GM19467 (cell line): Measurements from ENCODE around the gene RSPH3.
"Not testable (repeated sequence)": the region's sequence is repeated elsewhere in the genome, so short reads cannot be mapped to it uniquely, and the experiment has no call there.

ENCODE experiments used
- ATAC-seq: cut with Tn5 transposase; IDR thresholded peaks from one replicate; pipeline ENCODE4 v1.9.1; 2021; ENCODE audit warnings: mild to moderate bottlenecking, moderate library complexity; ENCODE audit not compliant: unreplicated experiment

The RSPH3 gene, protein sequence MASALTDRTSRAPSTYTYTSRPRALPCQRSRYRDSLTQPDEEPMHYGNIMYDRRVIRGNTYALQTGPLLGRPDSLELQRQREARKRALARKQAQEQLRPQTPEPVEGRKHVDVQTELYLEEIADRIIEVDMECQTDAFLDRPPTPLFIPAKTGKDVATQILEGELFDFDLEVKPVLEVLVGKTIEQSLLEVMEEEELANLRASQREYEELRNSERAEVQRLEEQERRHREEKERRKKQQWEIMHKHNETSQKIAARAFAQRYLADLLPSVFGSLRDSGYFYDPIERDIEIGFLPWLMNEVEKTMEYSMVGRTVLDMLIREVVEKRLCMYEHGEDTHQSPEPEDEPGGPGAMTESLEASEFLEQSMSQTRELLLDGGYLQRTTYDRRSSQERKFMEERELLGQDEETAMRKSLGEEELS

DNA sequence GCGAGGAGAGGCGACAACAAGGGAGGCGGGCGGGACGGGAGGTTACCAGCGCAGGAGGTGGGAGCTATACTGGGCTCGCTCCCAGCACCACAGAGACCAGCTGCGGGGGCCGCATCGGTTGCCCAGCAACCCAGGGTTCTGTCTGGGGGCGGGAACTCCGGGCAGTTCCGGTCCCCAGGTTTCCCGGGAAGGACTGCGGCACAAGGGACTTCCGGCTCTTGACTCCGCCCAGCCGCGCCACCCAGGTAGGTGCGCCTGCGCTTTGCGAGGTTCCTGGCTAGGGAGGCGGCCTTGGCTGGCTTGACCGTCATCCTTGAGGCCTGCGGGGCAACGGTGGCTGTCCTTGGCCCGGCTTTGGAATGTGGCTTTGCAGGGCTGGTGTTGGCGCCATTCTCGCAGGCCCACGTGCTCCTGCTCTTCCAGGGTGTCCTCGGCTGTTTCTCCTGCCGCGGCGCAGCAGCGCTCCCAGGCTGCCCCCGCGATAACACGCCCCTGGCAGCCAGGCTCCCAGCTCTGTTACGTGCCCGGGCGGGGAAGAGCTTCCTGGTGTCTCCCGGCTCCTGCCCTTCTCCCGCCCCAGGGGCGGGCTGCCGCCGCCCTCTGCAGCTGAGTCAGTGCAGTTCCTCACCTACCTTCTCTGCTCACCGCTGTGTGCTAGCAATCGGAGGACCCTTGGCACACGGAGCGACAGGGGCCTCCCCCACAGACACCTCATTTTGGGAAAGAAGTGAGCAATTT, at the start of gene RSPH3:
TSS of gene RSPH3 (minus strand) at position 537 of the 738 bp plus-strand sequence. CDS start 652 bp downstream, outside the sequence.
- peak; percentile 91 for ATAC-seq

DNA sequence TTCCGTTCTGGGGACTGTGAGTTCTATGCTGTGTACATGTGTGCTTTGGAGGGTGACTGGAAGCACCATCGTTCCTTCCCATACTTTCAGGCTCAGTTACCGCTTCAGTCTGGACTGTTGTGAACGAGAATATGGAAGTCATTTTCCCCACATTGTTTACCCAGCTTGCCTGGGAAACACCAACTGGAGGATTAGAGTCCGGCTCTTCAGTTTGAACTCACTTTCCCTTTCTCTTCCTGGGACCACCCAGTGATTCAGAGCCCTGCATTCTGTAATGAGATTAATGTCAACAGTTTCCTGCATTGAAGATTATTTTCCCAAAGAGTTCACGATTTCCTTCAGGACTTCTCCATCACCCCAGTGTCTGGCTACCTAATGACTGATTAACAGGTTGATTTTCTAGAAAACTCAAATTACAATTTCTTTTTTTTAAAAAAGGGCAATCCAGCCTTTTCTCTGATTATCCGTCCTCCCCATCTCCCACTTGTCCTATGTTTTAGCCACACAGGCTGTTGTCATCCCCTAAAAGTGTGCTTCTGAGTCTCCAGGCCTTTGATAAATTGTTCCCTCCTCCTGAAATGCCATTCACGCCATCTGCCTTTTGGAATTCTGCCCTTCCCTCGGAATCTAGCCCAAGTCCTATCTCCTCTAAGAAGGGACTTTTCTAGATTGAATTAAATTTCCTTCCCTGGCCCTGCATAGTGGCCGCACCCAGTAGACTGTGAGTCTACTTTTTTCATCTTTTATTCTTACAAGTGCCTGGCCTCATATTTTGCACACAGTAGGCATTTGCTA, 48.1 kb upstream of the RSPH3 start:
- ATAC-seq, result no peak

DNA sequence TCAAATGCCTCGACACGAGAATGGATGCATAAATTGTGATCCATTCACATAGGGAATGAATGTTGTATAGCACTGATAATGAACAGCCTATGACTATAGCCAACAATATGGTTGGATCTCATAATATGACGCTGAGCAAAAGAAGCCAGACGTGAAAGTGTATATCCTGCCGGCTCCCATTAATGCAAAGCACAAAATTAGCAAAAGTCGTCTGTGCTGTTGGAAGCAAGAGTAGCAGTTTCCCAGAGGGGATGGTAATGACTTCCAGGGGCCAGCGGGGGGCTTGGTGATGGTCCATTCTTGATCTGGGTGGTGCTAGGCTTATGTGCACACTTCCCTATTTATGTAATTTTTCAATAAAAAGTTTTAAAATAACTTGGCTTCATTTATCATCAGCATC, 45.8 kb upstream of the RSPH3 start:
- no peak for ATAC-seq

DNA sequence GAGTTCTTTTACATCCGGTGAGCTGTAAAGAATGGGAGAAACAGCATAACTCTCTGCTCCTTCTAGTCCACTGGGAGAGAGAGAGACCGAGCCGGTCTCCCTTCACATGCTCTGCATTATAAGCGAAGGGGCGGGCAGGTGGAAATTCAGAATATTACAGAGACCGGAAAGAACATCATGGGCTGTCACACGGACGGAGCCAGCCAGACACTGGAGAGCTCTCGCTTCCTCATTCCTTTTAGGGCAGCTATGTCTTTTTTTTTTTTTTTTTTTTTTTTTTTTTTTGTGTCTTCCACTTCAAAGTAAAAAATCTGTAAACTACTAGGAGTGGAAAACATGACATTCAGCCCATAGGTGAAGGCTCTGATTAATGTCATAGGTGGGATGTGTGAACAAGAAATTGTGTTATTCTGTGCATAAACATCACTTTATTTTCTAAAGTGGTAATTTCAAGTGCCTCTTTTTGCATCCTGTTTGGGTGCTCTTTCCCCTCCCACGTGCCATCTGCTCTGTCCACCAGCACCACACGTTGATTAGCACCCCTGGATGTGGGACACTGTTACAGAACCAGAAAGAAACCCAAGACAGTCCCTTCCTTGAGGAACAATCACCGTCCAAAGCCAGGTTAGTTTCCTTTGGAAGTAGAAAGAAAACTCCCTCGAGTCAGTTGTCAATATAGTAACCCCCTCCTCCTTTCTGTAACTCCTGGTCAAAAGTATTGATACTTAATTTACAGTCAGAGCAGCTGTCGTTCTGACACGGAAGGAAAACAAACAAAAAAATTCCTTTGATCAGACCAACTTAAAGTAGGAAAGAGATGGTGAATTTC, 45.1 kb upstream of the RSPH3 start, which contains the start of gene TAGAP:
TSS of gene TAGAP (minus strand) at position 93 of the 829 bp plus-strand sequence. CDS start 845 bp downstream, outside the sequence.
- ATAC-seq, result peak; percentile 78

DNA sequence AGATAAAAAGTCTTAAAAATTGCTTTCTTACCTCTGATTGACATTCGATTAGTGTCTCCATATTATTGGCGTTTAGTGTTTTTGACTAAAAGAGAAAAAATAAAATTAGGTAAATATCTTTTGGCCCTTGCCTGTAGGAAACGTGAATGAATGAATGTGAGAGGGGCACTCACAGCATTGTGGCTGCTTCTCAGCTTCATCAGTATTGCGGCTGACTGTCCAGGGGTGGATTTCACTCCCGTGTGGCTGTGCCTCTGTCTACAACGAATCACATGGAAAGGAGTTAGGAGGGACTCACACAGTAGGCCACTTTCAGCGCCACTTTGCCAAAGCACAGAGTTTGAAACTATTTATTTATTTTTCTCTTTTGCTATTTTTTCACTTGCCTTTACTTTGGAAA, 43.9 kb upstream of the RSPH3 start:
- ATAC-seq, result no peak

DNA sequence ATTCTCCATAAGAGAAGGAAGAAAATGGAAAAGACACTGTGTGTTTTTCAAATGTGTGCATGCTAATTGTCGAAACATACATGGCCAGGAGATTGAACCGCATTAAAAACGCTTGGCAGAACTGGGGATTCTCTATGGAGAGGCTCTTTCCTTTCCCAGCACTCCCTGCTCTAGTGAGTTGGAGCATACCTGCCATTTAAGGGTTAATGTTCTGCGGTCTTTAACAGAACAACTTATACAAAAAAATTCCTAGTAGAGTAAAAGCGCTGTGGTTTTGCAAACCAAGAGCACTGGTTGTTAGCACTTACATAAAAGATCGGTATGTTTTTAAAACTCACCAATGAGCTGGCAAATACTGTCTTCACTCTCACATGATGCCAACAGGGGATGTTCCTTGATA, 43.2 kb upstream of the RSPH3 start:
- no peak for ATAC-seq

DNA sequence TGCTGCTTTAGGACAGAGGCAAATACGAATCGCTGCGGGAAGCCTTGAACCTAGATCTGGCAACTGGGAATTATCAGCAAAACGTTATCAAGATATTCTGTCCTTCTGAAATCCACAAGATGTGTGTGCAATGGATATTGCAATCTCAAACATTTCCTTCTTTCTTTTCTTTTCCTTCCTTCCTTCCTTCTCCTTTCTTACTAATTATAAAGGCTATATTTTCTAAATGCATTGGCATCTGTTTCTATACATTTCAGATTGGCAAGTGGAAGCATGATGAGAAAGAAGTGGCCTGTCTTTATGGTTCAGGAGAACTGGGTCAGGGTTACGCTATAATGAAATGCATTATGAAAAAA, 42.8 kb upstream of the RSPH3 start:
- ATAC-seq, result no peak

DNA sequence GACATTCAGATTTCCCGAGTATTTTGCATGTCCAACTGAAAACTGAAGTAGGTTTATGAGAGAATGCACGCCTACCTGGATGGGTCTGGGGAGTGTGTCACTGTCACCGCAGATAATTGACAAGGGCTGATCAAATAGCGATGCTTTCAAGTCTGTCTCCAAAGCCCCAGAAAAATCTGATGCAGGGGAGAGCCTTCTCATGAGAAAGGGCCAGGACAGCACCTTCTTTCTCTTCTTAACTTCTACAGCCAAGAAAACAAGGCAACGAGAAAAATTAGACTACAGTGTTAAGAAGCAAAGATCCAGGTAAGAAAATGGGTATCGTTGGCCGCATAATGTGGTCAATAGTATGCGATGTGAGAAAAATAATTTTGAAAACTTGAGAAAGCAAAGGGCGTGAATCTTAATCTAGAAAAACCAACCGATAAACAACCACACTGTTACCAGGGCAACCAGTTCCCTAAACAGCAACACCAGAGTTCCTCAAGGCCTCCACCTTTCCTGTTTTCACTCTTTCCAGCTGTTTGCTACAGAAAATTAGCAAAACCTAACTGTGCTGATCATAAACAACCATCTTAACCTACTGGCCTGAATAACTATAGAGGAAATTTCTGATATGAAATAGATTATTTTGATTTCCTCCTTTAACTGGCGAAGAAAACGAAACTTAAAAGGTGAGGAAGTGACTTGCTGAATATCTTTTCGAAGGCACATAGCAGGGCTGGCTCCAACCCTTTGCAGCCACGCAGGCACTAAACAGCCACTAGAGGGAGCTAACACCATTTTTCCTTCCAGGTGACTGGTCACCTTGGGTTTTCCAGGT, 42.2 kb upstream of the RSPH3 start:
- peak; percentile 35 for ATAC-seq

DNA sequence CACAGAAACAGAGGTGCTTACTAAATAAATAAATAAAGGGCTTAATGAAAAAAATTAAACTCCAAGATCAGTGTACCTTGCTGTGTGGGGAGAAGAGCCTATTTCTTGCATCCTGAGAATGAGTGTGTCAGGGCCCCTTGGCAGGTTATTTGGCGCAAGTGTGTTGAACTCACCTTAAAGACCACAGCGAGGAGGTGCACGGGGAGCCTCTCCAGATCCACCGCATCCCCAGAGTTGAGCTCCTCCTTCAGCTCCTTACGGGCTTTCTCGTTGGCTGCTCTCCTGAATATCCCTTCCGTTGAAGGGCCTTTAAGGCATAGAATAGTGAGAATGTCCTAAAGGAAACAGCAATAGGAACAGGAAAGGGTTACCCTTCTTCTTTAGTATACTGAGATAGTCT, 41.2 kb upstream of the RSPH3 start:
- no peak for ATAC-seq

DNA sequence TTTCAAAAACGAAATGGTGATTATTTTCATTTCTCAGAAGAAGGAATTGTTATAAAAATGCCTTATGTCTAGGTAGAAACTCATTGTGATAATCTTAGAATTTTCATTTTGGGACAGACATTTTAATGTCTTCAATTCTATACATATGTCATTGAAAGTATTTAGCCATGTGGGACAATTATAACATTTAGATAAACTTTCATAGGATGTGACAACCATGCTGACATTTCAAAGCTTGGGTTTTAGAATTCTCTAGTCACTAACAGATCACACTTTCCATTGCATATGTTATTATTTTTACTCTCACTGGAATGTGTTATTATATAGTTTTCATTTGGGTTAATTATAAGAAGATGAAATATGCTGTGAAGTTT, 39.9 kb upstream of the RSPH3 start:
- ATAC-seq, result no peak

DNA sequence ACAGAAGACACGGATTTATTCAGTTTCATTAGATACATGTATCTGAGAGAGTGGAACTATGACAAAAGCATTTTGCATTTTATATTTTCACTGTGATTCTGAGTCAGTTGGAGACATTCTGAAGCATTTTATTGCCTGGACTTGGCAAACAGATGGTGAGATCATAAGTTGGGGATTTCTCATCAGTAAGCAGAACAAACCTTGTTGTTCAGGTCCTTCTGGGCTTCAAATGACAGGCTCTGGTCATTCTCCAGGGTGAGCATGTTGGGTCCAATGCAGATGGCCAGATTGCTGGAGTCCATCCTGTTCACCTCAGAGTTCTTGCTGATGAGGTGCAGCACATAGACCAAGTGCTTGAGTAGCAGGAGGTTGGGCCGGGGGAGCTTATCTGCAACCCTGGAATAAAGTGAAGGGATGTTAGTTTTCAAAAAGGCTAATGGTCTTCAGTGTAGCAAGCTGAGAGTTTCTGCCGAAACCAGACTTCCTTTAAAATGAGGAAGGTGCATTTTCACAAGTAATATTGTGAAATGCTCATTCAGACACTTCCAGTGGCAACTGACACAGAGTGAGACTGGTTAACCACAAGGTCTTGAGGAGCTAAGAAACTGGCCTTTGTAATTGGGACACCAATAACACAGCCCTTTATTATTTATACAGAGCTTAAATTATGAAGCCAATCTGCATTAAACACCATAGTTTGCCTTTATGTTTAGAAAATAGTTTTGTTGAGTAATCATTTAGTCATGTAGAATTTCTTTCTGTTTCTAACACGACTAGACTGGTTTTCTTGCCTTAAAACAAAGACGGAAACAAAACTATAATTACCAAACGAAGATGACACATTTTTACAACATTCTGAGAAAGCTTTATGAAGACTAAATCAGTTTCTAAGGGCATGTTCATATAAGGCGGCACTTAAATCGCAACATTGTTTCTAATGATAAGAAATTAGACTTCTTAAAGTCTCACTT, 39.2 kb upstream of the RSPH3 start:
- peak; percentile 76 for ATAC-seq

DNA sequence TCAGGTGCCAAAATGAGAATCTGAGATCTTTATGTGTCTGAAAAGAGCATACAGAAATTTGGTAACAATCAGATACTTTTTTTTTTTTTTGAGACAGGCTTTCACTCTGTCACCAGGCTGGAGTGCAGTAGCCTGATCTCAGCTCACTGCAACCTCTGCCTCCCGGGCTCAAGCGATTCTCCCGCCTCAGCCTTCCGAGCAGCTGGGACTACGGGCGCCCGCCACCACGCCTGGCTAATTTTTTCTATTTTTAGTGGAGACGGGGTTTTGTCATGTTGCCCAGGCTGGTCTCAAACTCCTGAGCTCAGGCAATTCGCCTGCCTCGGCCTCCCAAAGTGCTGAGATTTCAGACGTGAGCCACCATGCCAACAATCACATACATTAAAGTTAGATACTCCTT, 38.3 kb upstream of the RSPH3 start:
- ATAC-seq, result not testable (repeated sequence)

DNA sequence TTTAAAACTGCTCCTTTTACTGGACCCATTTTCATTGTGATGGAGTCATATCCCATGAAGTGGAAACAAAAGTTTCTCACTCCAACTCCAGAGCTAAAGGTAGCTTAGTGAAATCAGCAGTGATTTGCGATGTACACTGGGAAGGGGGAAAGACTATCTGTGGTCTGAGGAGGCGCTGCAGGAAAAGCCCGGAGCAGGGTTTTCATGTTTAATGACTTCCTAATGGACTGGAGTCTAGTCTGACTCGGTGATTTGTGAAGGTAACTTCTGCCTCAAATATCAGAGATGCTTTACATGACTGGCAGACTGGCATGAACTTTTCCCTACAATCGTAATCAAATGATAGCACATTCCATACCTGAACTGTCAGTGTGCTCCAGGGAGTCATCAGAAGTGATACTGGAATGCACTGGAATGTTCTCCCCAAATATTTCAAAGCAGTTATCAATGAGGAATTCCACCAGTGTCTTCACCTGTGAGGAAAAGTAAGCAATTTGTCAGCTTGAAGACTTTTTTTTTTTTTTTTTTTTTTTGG, 37.8 kb upstream of the RSPH3 start:
- no peak for ATAC-seq

DNA sequence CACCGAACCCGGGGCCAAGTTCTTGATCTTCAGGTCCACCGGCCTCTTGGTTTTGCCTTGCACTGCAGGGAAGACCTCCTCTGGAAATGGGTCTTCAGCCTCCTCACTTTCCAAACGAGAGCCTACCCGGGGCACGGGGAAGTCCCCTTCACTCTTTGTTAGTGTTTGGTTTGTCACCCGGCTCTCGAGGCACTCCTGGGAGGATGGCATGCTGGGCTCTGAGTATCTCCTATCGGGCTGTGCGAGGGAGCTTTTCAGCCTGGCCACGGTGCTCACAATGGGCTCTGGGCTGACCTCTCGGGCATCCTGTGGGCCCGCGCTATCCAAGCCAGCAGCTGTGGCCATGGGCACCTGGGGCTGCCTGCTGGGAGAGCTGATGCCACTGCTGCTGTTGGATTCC, 36.7 kb upstream of the RSPH3 start:
- no peak for ATAC-seq

DNA sequence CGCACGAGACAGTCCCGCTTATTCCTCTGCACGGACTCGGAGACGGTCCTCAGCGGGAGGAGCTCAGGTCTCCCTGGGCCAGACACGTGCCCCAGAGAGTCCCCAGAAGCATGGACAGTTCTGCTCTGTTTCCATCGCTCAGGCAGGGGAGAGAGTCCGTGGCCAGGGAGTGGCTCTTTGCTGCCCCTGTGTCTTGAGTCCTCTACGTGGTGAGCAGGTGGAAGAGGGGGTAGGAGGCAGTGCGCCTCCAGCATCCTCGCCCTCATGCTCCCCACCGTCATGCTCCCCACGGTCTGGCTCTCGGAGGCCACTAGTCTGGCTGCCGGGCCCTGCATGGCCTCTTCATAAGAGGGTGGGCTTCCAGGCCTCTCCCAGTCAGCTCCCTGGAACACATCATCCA, 35.9 kb upstream of the RSPH3 start:
- ATAC-seq, result no peak

DNA sequence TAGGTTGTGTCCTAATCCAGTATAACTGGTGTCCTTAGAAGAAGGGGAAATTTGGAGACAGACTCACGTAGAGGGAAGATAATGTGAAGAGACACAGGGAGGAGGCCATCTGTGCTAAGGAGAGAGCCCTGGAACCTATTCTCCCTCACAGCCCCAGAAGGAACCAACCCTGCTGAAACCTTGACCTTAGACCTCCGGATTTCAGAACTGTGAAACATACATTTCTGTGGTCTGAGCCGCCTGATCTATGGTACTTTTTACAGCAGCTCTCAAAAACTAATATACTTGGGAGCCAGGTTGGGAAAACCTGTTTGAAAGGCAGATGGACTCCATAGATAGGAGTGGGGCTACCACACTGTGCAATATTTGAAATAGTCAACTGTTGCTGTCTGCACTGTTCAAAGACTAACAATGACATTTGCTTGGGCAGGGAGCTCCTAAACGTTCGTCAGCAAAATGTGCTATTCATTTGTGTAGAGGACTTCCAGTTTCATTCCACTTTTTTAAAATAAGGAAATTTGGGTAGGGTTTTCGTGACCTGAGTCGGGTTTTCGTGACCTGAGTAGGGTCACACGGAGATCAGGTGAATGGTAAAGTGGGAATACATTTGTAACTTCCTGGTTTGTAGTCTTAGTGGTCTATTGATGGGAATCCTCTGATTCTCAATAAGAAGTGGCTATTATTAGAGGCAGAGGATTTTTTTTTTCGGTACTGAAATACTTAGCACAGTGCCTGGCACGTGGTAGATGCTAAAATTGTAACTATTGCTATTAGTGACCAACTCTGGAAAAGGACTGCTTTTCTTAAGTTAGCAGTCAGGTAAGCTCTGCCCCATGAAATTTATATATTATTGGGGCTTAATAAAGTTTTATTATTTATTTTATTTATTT, 33.4 kb upstream of the RSPH3 start:
- ATAC-seq, result no peak

DNA sequence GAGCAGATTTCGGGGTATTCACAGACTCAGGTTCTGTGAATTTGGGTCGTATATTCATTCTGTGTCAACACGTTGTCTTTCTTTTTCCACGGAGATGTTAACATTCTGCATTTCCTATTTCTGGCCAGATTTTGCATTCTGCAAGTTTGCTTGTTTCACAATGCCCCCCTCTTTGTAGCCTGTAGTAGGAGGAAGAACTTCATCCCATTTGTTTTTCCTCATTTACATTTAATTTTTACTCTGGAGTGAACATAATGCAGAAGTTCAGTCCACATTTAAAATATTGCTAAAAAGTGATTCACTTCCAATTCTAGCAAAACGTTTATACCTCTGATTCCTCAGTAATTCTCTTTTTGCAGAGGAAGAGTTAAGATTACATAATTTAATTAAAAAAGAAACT, 31.8 kb upstream of the RSPH3 start:
- no peak for ATAC-seq
